ENCODE measurements around the gene CAMSAP2.
A peak's percentile ranks its signal among the peaks of the same experiment; 100 is the strongest.
"Not testable (repeated sequence)": the region's sequence is repeated elsewhere in the genome, so short reads cannot be mapped to it uniquely, and the experiment has no call there.

CAMSAP2 gene

DNA sequence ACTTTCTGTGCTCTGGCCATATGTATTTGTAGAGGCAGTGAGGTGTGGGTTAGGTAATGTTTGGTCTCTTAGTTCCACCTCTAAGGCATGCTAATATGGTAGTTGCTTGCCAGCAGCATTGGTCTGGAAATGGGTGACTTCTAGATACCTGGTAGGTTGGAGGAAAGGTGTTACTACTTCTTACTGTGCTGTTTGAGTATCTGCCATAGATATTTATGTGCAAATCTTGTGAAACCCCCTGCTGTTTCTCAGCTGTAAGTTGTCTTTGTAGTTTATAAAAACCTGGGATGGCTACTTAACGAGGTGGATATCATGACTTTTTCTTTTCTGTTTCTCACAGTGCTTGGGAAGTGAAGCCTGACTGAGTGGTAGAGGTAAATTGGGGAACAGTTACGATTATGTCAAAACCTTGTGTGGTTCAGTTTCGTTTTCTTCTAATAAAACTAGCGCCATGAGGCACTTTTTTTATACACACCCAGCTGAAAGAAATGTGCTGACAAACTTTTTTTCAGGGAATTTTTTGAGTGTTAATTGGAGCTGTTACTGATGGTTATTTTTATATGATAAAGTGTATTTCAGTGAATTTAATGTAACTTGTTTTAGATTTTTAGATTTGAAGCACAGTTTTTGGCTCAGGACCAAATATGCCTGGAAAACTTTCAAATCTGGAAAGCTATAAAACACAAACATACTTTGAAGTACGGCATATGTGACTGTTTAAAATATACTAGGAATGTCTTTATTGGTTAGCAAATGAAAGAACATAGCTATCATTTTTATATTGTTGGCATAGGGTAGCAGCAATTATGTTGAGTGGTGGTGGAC is 42.1 kb downstream of the CAMSAP2 start:
- DNase-seq (ENCODE audit: low read depth, low spot score) = peak; percentile 5

GRCh38 chr1:200783926-200784325 is 45.2 kb downstream of the CAMSAP2 start:
- no peak for DNase-seq (ENCODE audit: low read depth, low spot score)

DNA sequence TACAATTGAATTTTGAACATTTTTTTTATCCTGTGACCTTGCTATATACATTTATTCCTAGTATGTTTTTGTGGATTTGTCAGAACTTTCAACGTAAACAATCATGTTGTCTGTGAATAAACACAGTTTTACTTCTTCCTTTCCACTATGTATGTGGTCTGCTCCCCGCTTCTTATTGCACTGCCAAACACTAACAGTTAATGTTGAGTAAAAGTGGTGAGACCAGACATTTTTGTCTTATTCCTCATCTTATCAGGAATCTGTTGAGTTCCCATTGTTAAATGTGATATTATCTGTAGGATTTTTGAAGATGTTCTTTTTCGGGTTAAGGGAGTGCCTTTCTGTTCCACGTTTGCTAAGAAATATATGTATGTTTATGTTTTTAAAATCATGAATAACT is 45.9 kb downstream of the CAMSAP2 start:
- DNase-seq (ENCODE audit: low read depth, low spot score) = no peak

GRCh38 chr1:200786788-200787187 is 48.1 kb downstream of the CAMSAP2 start:
- DNase-seq (ENCODE audit: low read depth, low spot score) = no peak

GRCh38 chr1:200787896-200788387 is 49.2 kb downstream of the CAMSAP2 start:
- DNase-seq (ENCODE audit: low read depth, low spot score) = no peak

DNA sequence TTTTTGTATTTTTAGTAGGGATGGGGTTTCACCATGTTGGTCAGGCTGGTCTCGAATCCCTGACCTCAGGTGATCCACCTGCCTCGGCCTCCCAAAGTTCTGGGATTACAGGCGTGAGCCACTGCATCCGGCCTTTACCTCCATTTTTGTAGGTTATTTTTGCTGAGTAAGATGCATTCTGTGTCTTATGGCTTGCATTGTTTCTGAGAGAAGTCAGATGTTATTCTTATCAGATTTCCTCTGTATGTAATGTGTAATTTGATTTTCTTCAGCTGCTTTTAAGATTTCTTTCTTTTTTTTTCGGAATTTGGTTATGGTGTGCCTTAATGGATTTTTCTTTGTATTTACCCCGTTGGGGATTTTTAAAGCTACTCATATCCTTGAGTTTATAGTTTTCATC is 52.3 kb downstream of the CAMSAP2 start:
- DNase-seq (ENCODE audit: low read depth, low spot score) = not testable (repeated sequence)

DNA sequence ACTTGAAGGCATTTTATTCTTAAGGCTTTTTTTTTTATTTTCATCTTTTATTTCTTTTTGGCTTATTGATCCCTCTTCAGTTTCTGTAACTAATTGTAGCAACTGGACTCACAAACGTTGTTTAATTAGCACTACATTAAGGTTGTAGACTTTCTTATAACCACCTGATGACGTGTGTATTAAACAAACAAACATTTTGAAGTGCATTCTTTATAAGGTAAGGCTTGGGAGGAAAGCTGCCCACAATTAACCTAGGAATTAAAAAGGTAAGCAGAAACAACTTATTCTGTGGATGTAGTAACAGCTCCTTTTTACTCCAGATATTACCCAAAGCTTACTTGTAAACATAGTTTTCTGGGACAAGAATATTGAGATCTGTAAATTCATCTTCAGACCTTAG is 55.0 kb downstream of the CAMSAP2 start:
- DNase-seq (ENCODE audit: low read depth, low spot score) = no peak

- DNase-seq (ENCODE audit: low read depth, low spot score) = no peak
Measured at GRCh38 chr1:200794506-200795065, 55.9 kb downstream of the CAMSAP2 start.

GRCh38 chr1:200795156-200795555 is 56.5 kb downstream of the CAMSAP2 start:
- DNase-seq (ENCODE audit: low read depth, low spot score) = no peak

DNA sequence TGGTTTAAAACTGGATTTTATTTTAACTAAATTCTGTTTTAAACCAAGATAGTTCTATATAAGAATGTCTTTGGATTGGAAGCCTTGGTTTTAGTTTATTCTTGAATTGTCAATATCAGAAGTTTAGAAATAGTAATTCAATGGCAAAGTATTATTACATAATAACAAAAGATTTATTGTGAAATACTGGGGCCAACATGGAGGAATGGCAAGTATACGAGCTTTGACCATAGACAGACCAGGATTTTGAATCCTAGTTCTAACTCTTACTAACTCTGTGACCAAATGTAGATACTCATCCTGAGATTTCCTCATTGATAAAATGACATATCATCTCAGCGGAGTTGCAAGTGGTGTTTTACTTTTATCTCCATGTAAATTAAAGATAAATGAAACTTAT is 63.3 kb downstream of the CAMSAP2 start:
- no peak for DNase-seq (ENCODE audit: low read depth, low spot score)

- DNase-seq (ENCODE audit: low read depth, low spot score) = peak; percentile 95
Measured at GRCh38 chr1:200802865-200803512, 64.3 kb downstream of the CAMSAP2 start.

GRCh38 chr1:200805719-200806118 is 67.0 kb downstream of the CAMSAP2 start:
- no peak for DNase-seq (ENCODE audit: low read depth, low spot score)

GRCh38 chr1:200808846-200809245 is 70.2 kb downstream of the CAMSAP2 start:
- no peak for DNase-seq (ENCODE audit: low read depth, low spot score)

- no peak for DNase-seq (ENCODE audit: low read depth, low spot score)
Measured at GRCh38 chr1:200811704-200812103, 73.0 kb downstream of the CAMSAP2 start.

DNA sequence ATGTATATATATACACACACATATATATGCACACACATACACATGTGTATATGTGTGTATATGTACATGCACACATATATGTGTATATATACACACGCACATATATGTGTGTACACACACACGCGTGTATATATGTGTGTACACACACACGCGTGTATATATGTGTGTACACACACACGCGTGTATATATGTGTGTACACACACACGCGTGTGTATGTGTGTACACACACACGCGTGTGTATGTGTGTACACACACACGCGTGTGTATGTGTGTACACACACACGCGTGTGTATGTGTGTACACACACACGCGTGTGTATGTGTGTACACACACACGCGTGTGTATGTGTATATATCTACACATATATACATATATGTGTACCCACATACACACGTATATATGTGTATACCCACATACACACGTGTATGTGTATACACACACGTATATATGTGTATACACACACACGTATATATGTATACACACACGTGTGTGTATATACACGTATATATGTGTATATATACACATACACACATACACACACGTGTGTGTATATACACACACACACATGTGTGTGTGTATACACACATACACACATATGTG is 78.0 kb downstream of the CAMSAP2 start:
- not testable (repeated sequence) for DNase-seq (ENCODE audit: low read depth, low spot score)

DNA sequence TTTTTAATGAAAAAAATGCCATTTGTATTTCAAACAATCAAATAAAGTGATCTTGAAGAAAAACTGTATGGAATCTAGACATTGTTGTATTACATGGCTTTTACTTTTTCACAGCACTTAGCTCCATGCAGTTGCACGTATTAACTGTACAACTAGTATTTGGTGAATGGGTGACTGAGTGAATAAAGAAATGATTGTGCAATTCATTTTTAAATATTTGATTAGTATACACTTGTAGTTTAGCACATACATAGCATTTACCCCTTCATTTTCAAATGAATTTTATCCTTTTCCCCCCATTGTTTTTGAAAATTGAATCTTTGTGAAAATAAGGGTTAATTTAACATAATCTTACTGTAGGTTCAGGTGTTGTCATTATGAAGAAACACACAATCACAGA is 79.6 kb downstream of the CAMSAP2 start:
- DNase-seq (ENCODE audit: low read depth, low spot score) = no peak

GRCh38 chr1:200819726-200820125 is 81.0 kb downstream of the CAMSAP2 start:
- no peak for DNase-seq (ENCODE audit: low read depth, low spot score)

GRCh38 chr1:200831091-200831490 is 92.4 kb downstream of the CAMSAP2 start:
- DNase-seq (ENCODE audit: low read depth, low spot score) = no peak

DNA sequence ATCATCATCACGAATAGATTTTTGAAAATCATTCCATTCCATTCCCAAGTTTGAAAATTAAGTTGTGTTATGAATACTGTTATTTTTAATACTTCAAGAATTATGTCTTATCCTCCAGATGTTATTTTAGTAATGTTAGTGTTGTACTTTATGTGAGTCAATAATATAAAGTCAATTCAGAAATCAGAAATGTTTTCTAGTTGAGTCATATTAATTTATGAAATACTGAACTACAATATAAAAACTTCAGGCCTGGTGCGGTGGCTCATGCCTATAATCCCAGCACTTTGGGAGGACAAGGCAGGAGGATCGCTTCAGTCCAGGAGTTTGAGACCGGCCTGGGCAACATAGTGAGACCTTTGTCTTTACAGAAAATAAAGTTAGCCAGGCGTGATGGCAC is 95.7 kb downstream of the CAMSAP2 start:
- no peak for DNase-seq (ENCODE audit: low read depth, low spot score)

DNA sequence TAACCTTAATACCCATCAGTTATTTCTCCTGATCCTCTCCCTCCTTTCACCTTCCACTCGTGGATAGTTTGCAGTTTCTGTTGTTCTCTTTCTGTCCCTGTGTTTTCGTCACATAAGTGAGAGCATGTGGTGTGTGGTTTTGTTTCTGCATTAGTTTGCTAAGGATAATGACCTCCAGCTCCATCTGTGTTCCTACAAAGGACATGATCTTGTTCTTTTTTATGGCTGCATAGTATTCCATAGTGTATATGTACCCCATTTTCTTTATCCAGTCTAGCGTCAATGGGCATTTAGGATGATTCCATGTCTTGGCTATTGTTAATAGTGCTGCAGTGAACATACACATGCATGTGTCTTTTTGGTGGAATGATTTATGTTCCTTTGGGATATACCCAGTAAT is 97.5 kb downstream of the CAMSAP2 start:
- DNase-seq (ENCODE audit: low read depth, low spot score) = no peak

- no peak for DNase-seq (ENCODE audit: low read depth, low spot score)
Measured at GRCh38 chr1:200837931-200838571, 99.4 kb downstream of the CAMSAP2 start.

Measured in iPS DF 19.7 (cell line).